Erythroblast (primary cell): ENCODE measurements around the gene TSC1.

Source experiments
- GATA1 ChIP-seq: IDR thresholded peaks from 2 replicates; pipeline ENCODE4 v1.6.1; 2011; ENCODE audit warnings: low read depth, mild to moderate bottlenecking, control low read depth, low read length, moderate library complexity
- POLR2A ChIP-seq: IDR thresholded peaks from 2 replicates; pipeline ENCODE4 v1.6.1; 2011; ENCODE audit warnings: mild to moderate bottlenecking, low read length

DNA sequence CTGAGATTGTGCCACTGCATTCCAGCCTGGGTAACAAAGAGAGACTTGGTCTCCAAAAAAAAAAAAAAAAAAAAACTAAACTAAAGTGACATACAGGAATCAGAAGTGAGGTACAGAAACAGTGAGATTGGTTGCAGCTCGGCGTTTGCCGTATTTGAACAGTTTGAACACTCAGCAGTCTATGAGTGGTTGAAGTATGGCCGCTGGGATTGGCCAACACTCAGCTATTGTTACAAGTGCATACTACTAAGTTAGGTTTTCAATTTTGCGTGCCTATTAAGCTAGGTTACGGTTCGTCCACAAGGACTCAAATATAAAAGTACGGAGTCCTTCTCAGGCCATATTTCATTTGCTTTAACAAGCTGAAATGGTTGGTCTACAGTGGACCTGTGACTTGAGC, 3.3 kb upstream of the TSC1 start:
- TF ChIP-seq POLR2A (no peak), GATA1 (no peak)
